Superior temporal gyrus (tissue), 1 donor: ENCODE measurements around the gene GALNT16.

ENCODE experiments used
- DNase-seq: peaks from one replicate; pipeline ENCODE4 v3.0.0-alpha.2; 2016; ENCODE audit errors: extremely low spot score

Gene GALNT16

GRCh38 chr14:69317102-69317755, 57.3 kb downstream of the GALNT16 start:
- no peak for DNase-seq

GRCh38 chr14:69317780-69318179, 57.8 kb downstream of the GALNT16 start:
- no peak for DNase-seq

GRCh38 chr14:69318241-69318640, 58.3 kb downstream of the GALNT16 start:
- DNase-seq, result no peak

GRCh38 chr14:69318901-69319475, 59.0 kb downstream of the GALNT16 start:
- no peak for DNase-seq

GRCh38 chr14:69319911-69320310, 60.0 kb downstream of the GALNT16 start:
- no peak for DNase-seq

GRCh38 chr14:69320581-69321365, 60.8 kb downstream of the GALNT16 start:
- no peak for DNase-seq

GRCh38 chr14:69321601-69322330, 61.8 kb downstream of the GALNT16 start:
- no peak for DNase-seq

- DNase-seq, result no peak
Measured at GRCh38 chr14:69323266-69323998, 63.5 kb downstream of the GALNT16 start.

- DNase-seq, result no peak
Measured at GRCh38 chr14:69323999-69324282, 64.0 kb downstream of the GALNT16 start.

GRCh38 chr14:69324341-69324931, 64.5 kb downstream of the GALNT16 start:
- no peak for DNase-seq

- no peak for DNase-seq
Measured at GRCh38 chr14:69325086-69325485, 65.1 kb downstream of the GALNT16 start.

GRCh38 chr14:69325646-69326265, 65.8 kb downstream of the GALNT16 start:
- no peak for DNase-seq

- DNase-seq, result no peak
Measured at GRCh38 chr14:69326611-69327010, 66.7 kb downstream of the GALNT16 start.

GRCh38 chr14:69327507-69327906, 67.5 kb downstream of the GALNT16 start:
- no peak for DNase-seq

- DNase-seq, result no peak
Measured at GRCh38 chr14:69328317-69328716, 68.4 kb downstream of the GALNT16 start.

GRCh38 chr14:69328765-69329164, 68.8 kb downstream of the GALNT16 start:
- no peak for DNase-seq

- no peak for DNase-seq
Measured at GRCh38 chr14:69331206-69331605, 71.2 kb downstream of the GALNT16 start.

- DNase-seq, result no peak
Measured at GRCh38 chr14:69332782-69333395, 72.9 kb downstream of the GALNT16 start.

GRCh38 chr14:69333791-69334337, 73.9 kb downstream of the GALNT16 start:
- DNase-seq, result no peak

- DNase-seq, result no peak
Measured at GRCh38 chr14:69334576-69334975, 74.6 kb downstream of the GALNT16 start.
